Measurements from ENCODE around the gene SCN3A. TPM values are rescaled to one million over a fixed set of nuclear protein-coding genes. Genes with fewer than 3 reads are reported as not detected.

The SCN3A gene
- total RNA-seq, 1 donor from 2014 or later: 0.16 TPM

GRCh38 chr2:165122521-165122920 is 81.3 kb downstream of the SCN3A start:
- H3K27me3 Mint-ChIP-seq (ENCODE audit: low read depth): no peaks in the 10 kb centered on the region
- no peak overlapping the region for H3K4me3 Mint-ChIP-seq
- no peaks in the 10 kb centered on the region for H3K36me3 Mint-ChIP-seq

GRCh38 chr2:165120740-165121467 is 82.9 kb downstream of the SCN3A start:
- no peak for DNase-seq (ENCODE audit: low spot score in 2 of 2, unreplicated experiment in 2 of 2)
- Mint-ChIP-seq H3K4me1 (no peaks in the 10 kb centered on the region), H3K9me3 (peaks cover 4% of the 10 kb centered on the region), H3K4me3 (no peak overlapping the region), H3K36me3 (no peaks in the 10 kb centered on the region), H3K27me3 (ENCODE audit: low read depth) (no peaks in the 10 kb centered on the region), H3K27ac (no peak overlapping the region)
- no peak for TF ChIP-seq CTCF (IDR thresholded peaks at IDR 0.05; ENCODE audit: unreplicated experiment)

More at GRCh38 chr2:165122521-165122920, 81.3 kb downstream of the SCN3A start:
- Mint-ChIP-seq H3K27ac (no peak overlapping the region), H3K9me3 (no peaks in the 10 kb centered on the region), H3K4me1 (no peaks in the 10 kb centered on the region)
- no peak for TF ChIP-seq CTCF (IDR thresholded peaks at IDR 0.05; ENCODE audit: unreplicated experiment)
- no peak for DNase-seq (ENCODE audit: low spot score in 2 of 2, unreplicated experiment in 2 of 2)

- H3K4me3 Mint-ChIP-seq: no peak overlapping the region
- H3K4me1 Mint-ChIP-seq: peaks cover 9% of the 10 kb centered on the region
- TF ChIP-seq CTCF (IDR thresholded peaks at IDR 0.05; ENCODE audit: unreplicated experiment): no peak
- H3K27me3 Mint-ChIP-seq (ENCODE audit: low read depth): no peaks in the 10 kb centered on the region
- no peak for DNase-seq (ENCODE audit: low spot score in 2 of 2, unreplicated experiment in 2 of 2)
- H3K9me3 Mint-ChIP-seq: peaks cover 5% of the 10 kb centered on the region
- no peak overlapping the region for H3K27ac Mint-ChIP-seq
- H3K36me3 Mint-ChIP-seq: no peaks in the 10 kb centered on the region
Observed at GRCh38 chr2:165115258-165115657, 88.6 kb downstream of the SCN3A start.

GRCh38 chr2:165114346-165114939 is 89.4 kb downstream of the SCN3A start:
- no peak overlapping the region for H3K4me3 Mint-ChIP-seq
- peaks cover 5% of the 10 kb centered on the region for H3K9me3 Mint-ChIP-seq
- no peak overlapping the region for H3K27ac Mint-ChIP-seq
- peaks cover 9% of the 10 kb centered on the region for H3K4me1 Mint-ChIP-seq
- TF ChIP-seq CTCF (IDR thresholded peaks at IDR 0.05; ENCODE audit: unreplicated experiment): no peak
- H3K36me3 Mint-ChIP-seq: no peaks in the 10 kb centered on the region
- H3K27me3 Mint-ChIP-seq (ENCODE audit: low read depth): peaks cover 1% of the 10 kb centered on the region
- no peak for DNase-seq (ENCODE audit: low spot score in 2 of 2, unreplicated experiment in 2 of 2)

- Mint-ChIP-seq H3K36me3 (no peaks in the 10 kb centered on the region), H3K27ac (no peak overlapping the region), H3K27me3 (ENCODE audit: low read depth) (peaks cover 3% of the 10 kb centered on the region), H3K9me3 (peaks cover 5% of the 10 kb centered on the region), H3K4me3 (no peak overlapping the region), H3K4me1 (peaks cover 9% of the 10 kb centered on the region)
- DNase-seq (ENCODE audit: low spot score in 2 of 2, unreplicated experiment in 2 of 2): no peak
- TF ChIP-seq CTCF (IDR thresholded peaks at IDR 0.05; ENCODE audit: unreplicated experiment): no peak
Observed at GRCh38 chr2:165113414-165113813, 90.4 kb downstream of the SCN3A start.
